HUDEP-2 (cell line): Measurements from ENCODE around the gene GALNT17.
"Not testable (repeated sequence)": the region's sequence is repeated elsewhere in the genome, so short reads cannot be mapped to it uniquely, and the experiment has no call there.

Source experiments
- DNase-seq, 76 experiments: peaks; one replicate each; lab custom pipeline; 2025; ENCODE audit not compliant: unreplicated experiment in 76 of 76; lab: John Stamatoyannopoulos, UW

GALNT17 gene

DNA sequence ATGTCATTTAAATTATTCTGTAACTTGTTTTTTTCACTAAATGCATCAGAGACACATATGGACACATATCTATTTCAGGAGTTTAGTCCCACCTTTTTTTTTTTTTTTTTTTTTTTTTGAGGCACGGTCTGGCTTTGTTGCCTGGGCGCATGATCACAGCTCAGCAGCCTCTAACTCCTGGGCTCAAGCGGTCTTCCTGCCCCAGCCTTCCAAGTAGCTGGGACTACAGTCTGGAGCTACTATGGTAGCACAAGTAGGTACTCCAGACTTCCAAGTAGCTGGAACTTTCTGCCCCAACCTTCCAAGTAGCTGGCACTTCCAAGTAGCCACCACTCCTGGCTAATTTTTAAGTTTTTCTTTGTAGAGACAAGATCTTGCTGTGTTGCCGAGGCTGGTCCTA is 407.7 kb downstream of the GALNT17 start:
- DNase-seq, result no peak

- DNase-seq, result no peak
Measured at GRCh38 chr7:71541707-71542353, 409.9 kb downstream of the GALNT17 start.

DNA sequence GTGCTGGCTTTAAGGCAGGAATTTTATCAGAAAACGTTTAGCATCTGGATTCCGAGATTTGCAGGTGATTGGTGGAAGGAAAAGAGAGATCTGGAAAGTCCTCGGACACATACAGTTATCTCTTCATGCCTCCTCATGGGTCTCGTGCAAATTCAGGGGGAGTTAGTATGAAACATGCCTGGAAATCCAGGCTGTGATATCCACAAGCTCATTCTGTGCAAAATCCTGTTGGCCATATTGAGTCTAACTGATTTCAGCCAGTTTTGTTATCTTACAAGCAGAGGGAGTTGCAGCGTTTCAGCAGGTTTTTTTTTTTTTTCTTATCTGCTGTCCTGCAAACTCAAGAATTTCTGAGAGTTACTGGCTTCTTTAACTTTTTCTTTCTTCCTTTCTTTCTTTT is 411.5 kb downstream of the GALNT17 start:
- no peak for DNase-seq

- no peak for DNase-seq
Measured at GRCh38 chr7:71544816-71545215, 412.9 kb downstream of the GALNT17 start.

- no peak for DNase-seq
Measured at GRCh38 chr7:71547426-71547825, 415.5 kb downstream of the GALNT17 start.

- DNase-seq, result no peak
Measured at GRCh38 chr7:71548746-71549145, 416.8 kb downstream of the GALNT17 start.

GRCh38 chr7:71553306-71553705 is 421.4 kb downstream of the GALNT17 start:
- DNase-seq, result no peak

GRCh38 chr7:71555758-71556157 is 423.8 kb downstream of the GALNT17 start:
- DNase-seq, result no peak

DNA sequence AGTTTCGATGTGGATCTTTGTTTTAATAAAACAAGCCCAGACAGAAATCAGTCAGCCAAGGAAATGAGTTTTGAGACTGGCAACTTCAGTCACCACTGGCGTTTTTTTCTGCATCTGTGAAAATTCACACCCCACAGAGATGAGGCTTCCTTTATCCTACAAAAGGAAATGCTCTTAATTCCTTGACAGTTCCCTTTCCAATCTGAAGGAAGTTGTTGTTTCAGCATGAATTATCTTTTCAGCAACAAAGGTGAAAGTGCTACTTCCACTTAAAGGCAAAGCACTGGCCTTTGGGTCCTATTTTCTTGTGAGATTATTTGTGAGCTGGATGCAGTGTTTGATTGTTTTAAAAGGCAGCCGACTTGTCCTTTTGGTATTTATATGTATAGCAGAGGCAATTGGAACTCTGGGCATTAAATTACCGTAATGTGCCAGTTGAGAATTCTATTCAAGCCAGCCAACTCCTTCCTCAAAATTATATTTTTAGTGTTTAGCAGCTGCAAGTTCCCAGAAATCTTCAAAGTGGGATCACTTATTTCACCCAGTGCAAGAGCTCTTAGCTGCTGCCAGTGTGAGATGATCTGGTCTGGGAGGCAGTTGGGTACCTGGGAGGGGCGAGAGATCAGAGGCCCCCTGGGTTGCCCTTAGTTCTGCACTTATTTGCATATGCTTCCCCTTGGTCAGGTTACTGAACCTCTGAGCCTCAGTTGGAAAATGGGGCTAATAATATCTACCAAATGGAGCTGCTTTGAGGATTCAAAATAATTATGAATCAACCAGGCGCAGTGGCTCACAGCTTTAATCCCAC is 427.1 kb downstream of the GALNT17 start:
- DNase-seq, result no peak

GRCh38 chr7:71560354-71560995 is 428.5 kb downstream of the GALNT17 start:
- no peak for DNase-seq

DNA sequence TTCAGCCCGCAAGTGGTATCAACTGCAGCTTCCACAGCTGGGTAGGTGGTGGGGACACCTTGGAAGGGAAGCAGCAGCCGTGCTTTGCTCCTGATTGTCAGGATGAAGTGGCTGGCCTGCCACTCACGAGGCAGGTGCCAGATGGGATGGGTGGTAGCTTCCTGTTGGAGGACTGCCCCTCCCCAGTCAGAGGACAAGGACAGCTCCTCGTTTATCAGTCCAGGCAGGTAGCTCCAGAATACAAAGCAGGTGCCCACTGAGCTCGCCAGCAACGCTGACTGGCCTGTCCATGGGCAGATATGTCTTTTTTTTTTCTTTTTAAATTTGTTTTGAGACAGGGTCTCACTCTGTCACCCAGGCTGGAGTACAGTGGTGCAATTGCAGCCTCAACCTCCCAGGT is 431.3 kb downstream of the GALNT17 start:
- DNase-seq, result no peak

- DNase-seq, result no peak
Measured at GRCh38 chr7:71566376-71566775, 434.4 kb downstream of the GALNT17 start.

DNA sequence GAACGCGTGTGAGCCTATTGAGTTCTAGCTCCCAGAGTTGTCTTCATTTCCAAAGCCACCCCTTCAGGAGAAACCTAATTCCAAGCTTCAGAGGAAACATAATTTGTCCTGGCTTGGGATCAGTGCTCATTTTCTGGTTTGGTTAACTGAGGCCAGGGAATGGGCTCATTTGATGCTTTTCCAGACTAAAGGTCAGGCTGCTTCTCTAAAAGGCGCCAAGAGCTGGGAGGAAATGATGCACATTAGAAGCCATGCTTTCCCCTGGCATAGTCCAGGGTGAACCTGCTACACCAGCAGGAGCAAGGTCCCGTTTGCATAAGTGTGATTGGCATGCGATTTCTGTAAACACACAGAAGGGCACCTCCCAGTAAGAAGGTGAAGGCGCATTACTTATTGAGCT is 435.0 kb downstream of the GALNT17 start:
- DNase-seq, result no peak

DNA sequence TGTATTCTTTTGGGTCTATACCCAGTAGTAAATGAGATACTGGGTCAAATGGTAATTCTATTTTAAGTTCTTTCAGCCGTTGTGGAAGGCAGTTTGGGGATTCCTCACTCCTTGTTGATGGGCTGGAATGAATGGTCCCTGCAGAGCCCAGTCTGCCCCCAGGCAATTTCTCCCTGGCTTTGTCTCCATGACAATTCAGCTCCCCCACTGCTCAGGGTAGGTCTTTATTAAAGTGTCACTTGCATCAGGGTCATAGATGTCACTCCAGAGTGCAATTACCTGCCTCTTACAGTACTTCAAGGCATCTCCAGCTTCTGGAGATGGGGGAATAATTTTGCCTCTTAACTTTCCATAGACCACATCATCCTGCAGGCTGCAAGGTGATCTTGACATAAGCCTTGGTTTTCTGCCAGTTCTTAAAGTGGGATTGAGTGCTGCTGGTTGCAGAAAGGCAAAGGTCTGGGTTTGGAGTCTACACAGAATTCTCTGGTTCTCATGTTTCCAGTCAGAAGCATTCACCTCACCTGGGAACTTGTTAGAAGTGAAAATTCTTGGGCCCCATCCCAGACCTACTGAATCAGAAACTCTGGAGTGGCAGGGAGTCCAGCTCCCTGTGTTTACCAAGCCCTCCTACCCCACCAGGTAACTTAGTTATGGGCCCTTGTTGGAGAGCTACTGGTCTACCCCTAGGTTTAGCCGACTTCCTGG is 442.4 kb downstream of the GALNT17 start:
- DNase-seq, result no peak

GRCh38 chr7:71580027-71580426 is 448.1 kb downstream of the GALNT17 start:
- DNase-seq, result no peak

DNA sequence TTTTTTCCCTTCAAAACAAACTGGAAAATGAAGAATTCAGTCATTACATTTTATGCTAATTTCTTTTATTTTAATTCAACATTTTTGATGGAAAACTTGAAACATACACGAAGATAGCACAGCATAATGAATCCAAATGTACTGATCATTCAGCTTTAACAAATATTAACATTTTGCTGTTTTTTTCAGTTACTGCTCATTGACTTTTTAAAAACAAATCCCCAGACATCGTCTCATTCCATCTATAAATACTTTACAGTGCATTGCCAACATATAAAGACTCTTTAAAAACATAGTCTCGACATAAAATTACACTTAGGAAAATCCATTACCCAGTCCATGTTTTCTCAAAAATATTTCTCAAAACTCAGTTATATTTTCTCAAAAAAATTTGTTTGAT is 452.3 kb downstream of the GALNT17 start:
- DNase-seq, result no peak

- DNase-seq, result no peak
Measured at GRCh38 chr7:71591876-71592275, 459.9 kb downstream of the GALNT17 start.

- DNase-seq, result not testable (repeated sequence)
Measured at GRCh38 chr7:71592388-71592787, 460.4 kb downstream of the GALNT17 start.

GRCh38 chr7:71594736-71595135 is 462.8 kb downstream of the GALNT17 start:
- no peak for DNase-seq

DNA sequence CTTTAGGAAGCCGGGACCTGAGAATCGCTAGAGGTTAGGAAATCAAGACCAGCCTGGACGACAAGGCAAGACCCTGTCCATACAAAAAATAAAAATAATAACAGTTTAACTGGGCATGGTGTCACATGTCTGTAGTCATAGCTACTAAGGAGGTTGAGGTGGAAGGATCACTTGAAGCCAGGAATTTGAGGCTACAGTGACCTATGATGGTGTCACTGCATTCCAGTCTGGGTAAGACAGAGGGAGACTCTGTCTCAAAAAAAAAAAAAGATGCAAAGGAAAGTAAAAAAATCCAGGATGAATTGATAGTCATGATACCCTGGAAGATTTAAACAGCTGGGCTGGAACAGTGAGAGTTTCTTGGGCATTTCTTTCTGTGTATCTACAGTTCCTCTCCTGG is 463.2 kb downstream of the GALNT17 start:
- no peak for DNase-seq

DNA sequence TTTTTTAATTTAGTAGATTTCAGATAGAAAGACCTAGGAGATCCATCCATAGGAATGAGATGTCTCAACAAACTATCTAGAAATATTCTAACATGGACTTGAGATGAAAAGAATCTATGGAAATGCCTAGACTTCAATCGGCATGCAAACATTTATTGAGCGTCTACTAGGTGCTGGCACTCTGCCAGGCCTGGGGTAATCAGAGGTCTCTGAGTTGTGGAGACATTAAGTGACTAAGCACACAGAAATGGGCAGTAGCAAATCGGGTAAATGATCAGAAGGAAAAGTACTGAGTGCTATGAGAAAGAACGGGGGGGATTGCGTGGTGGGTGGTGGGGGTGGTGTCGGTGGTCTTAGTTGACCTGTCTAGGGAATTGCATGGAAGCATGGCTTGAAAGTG is 466.6 kb downstream of the GALNT17 start:
- DNase-seq, result no peak
